IMR-90 (cell line): ENCODE data around the gene PARP3.

Source experiments
- CTCF ChIP-seq: conservative IDR thresholded peaks from 2 replicates; pipeline ENCODE4 v1.5.1; 2012; ENCODE audit warnings: mild to moderate bottlenecking, low read depth, low read length, improper control_type of control experiment
- ELK1 ChIP-seq: fragments of 150-350 bp; IDR thresholded peaks from 2 replicates; pipeline ENCODE4 v1.6.1; 2016; ENCODE audit warnings: low read depth, mild to moderate bottlenecking, low read length, moderate library complexity, borderline replicate concordance

GRCh38 chr3:51949121-51949520 lies 7.0 kb downstream of the PARP3 start:
- no peak for TF ChIP-seq CTCF
- TF ChIP-seq ELK1: no peak
